Ishikawa (cell line): ENCODE results near the gene PGAP2.

Experiments
- CEBPB ChIP-seq: IDR thresholded peaks from 2 replicates; pipeline ENCODE4 v1.6.1; 2012
- CREB1 ChIP-seq: IDR thresholded peaks from 2 replicates; pipeline ENCODE4 v1.6.1; 2012; ENCODE audit warnings: low read depth
- EGR1 ChIP-seq: IDR thresholded peaks from 2 replicates; pipeline ENCODE4 v1.6.1; 2012
- EP300 ChIP-seq: IDR thresholded peaks from 2 replicates; pipeline ENCODE4 v1.6.1; 2012; ENCODE audit warnings: borderline replicate concordance
- FOXM1 ChIP-seq: IDR thresholded peaks from 2 replicates; pipeline ENCODE4 v1.6.1; 2012; ENCODE audit warnings: low read depth, borderline replicate concordance
- MAX ChIP-seq: IDR thresholded peaks from 2 replicates; pipeline ENCODE4 v1.6.1; 2012
- NFIC ChIP-seq: IDR thresholded peaks from 2 replicates; pipeline ENCODE4 v1.6.1; 2012
- RAD21 ChIP-seq: IDR thresholded peaks from 2 replicates; pipeline ENCODE4 v1.6.1; 2012; ENCODE audit warnings: low read depth
- REST ChIP-seq: IDR thresholded peaks from 2 replicates; pipeline ENCODE4 v1.6.1; 2012; ENCODE audit warnings: low read depth, mild to moderate bottlenecking
- TAF1 ChIP-seq: IDR thresholded peaks from 2 replicates; pipeline ENCODE4 v1.6.1; 2012; ENCODE audit warnings: low read depth, mild to moderate bottlenecking
- TCF12 ChIP-seq: IDR thresholded peaks from 2 replicates; pipeline ENCODE4 v1.6.1; 2012; ENCODE audit warnings: low read depth
- TEAD4 ChIP-seq: IDR thresholded peaks from 2 replicates; pipeline ENCODE4 v1.6.1; 2012
- YY1 ChIP-seq: IDR thresholded peaks from 2 replicates; pipeline ENCODE4 v1.6.1; 2012; ENCODE audit warnings: low read depth
- ZBTB7A ChIP-seq: IDR thresholded peaks from 2 replicates; pipeline ENCODE4 v1.6.1; 2012; ENCODE audit warnings: low read depth
- TF ChIP-seq, protein P1 (sequence below): IDR thresholded peaks from 2 replicates; pipeline ENCODE4 v1.6.1; 2012

The PGAP2 gene

DNA sequence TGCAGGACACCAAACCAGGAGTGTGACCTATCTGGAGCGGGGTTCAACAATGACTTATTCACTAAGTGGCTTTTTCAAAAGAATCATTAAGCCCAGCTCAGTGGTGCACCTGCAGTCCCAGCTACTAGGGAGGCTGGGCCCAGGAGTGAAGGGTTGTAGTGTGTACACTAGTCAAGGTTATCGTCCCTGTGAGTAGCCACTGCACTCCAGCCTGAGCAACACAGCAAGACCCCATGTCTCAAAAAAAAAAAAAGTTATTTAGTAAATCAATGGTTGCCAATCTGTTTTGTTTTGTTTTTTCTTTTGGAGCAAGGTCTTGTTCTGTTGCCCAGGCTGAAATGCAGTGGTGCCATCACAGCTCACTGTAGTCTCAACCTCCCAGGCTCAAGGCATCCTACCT lies 24.5 kb downstream of the PGAP2 start:
- TF ChIP-seq RAD21 (no peak), TCF12 (no peak), YY1 (no peak), NFIC (no peak), MAX (no peak), FOXM1 (no peak), EP300 (no peak), TAF1 (no peak), TEAD4 (no peak), EGR1 (no peak), ZBTB7A (no peak), CEBPB (no peak), CREB1 (no peak), REST (no peak)
- TF ChIP-seq, protein P1, sequence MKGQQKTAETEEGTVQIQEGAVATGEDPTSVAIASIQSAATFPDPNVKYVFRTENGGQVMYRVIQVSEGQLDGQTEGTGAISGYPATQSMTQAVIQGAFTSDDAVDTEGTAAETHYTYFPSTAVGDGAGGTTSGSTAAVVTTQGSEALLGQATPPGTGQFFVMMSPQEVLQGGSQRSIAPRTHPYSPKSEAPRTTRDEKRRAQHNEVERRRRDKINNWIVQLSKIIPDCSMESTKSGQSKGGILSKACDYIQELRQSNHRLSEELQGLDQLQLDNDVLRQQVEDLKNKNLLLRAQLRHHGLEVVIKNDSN: no peak

GRCh38 chr11:3833449-3833848 lies 25.1 kb downstream of the PGAP2 start:
- TF ChIP-seq NFIC (no peak), MAX (no peak), EP300 (no peak), FOXM1 (no peak), TAF1 (no peak), RAD21 (no peak), CREB1 (no peak), TEAD4 (no peak), ZBTB7A (no peak)

DNA sequence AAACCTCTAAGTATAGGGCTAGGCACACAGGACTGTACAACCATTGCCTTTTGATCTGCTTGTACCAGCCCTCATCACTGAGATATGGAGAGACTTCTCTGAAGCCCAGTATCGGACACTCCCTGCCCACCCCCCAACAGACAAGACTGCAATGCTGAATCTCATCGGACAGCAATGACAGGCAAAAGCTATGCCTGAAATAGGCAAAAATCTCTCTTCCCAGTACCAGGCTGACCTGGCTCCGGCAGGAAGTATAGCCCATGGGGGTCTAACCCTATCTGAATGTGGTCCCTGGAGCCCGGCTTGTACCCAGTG lies 25.9 kb downstream of the PGAP2 start:
- TF ChIP-seq, protein P1: no peak
- TF ChIP-seq TAF1 (no peak), MAX (no peak), EP300 (no peak), NFIC (no peak), TCF12 (no peak)

DNA sequence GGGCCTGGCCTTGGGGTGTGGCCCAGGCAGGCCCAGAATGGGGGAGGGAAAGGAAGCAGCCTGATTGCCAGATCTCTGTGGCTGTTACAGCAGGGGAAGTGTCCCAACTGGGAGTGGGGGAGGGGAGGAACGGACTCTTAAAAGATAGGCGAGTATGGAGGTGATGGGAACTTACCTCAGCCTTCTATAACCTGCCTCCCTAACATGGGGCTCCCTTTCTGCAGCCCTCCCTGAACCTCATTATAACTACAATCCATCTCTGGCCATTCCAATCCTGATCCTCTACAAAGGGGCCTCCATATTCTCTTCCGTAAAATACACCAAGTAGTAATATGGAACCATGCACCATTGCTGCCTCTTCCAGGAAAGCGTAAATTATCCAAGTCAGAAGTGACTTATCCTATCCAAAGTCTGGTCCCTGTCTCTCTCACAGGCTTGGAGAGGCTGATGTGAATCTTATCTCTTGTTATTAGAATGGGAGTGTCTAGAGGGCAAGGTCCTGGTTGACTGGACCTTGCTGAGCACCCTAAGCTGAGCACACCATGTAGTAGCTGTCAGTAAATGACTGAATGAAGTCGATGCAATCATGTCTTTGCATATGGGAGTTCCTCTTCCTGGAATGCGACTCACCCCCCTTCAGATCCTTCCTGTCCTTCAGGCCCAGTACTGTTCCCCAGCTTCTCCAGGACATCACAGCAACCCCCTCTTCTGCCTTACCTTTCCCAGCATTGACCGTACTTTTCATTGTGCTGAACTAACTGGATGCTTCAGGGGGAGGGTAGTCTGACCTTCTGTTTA lies 26.5 kb downstream of the PGAP2 start:
- TF ChIP-seq REST (no peak), TCF12 (no peak), YY1 (no peak), EGR1 (no peak), MAX (no peak), FOXM1 (no peak), CEBPB (no peak), NFIC (no peak), TAF1 (no peak), EP300 (no peak), RAD21 (no peak), TEAD4 (no peak), ZBTB7A (no peak), CREB1 (no peak)
- TF ChIP-seq, protein P1: no peak

DNA sequence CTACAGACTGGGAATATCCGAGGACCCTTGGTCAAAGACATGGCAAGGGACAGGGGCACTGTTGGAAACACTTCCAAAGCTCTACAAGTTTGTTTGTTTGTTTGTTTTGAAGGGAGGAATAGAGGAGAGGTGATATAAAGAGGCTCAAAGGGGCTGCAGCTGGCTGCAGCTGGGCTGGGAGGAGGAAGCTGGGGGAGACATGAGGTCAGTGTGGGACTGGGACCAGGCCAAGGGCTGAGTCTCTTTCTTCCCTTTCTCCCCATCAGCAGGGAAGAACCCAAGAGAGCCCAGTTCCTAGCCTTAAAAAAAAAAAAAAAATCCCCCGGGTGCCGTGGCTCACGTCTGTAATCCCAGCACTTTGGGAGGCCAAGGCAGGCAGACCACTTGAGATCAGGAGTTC lies 27.4 kb downstream of the PGAP2 start:
- TF ChIP-seq TAF1 (no peak), EGR1 (no peak), NFIC (no peak), EP300 (no peak), TCF12 (no peak)
